Spleen (tissue), 7 donors: ENCODE results near the gene TAF11L5.
"Not testable (repeated sequence)": the region's sequence is repeated elsewhere in the genome, so short reads cannot be mapped to it uniquely, and the experiment has no call there.

Experiments used
- CTCF ChIP-seq, 11 experiments: fragments of 200-600 bp in 7 of 11; fragments of 450-650 bp in 4 of 11; sonication (generic) in 4 of 11; IDR thresholded peaks in 8 of 11; conservative IDR thresholded peaks in 3 of 11; 1 replicate in 7 of 11; 2 replicates in 4 of 11; pipeline versions ENCODE4 v1.4.0 to v1.8.0; 2016 to 2021; ENCODE audit warnings: antibody characterized with exemption in 11 of 11, inconsistent platforms in 4 of 11, mild to moderate bottlenecking in 1 of 11
- POLR2A ChIP-seq, 3 donors: fragments of 450-650 bp; IDR thresholded peaks; one replicate each; pipeline ENCODE4 v1.5.1; 2017; ENCODE audit warnings: antibody characterized with exemption in 3 of 3, mild to moderate bottlenecking in 1 of 3
- POLR2AphosphoS5 ChIP-seq, 3 donors: sonication (generic); formaldehyde crosslinking; IDR thresholded peaks; one replicate each; pipeline ENCODE4 v1.5.1; 2017; ENCODE audit warnings: antibody characterized with exemption in 3 of 3
- donor health status: DM: no; HTN: no; CAD: no; lungs with moderate emphysema.
- donor health status: DM: no; HTN: no; CAD: no.
- donor health status: DM: no; HTN: no; CAD: no.

GRCh38 chr5:17517526-17517925, 7.5 kb upstream of the TAF11L5 start:
- TF ChIP-seq CTCF (IDR thresholded peaks at IDR 0.05 in 8 of 11, conservative IDR thresholded peaks at IDR 0.05 in 3 of 11); POLR2A (IDR thresholded peaks at IDR 0.05); POLR2AphosphoS5 (IDR thresholded peaks at IDR 0.05): not testable (repeated sequence)
